ENCODE results near the gene CALR.
"Not testable (repeated sequence)": the region's sequence is repeated elsewhere in the genome, so short reads cannot be mapped to it uniquely, and the experiment has no call there.

The CALR gene

DNA sequence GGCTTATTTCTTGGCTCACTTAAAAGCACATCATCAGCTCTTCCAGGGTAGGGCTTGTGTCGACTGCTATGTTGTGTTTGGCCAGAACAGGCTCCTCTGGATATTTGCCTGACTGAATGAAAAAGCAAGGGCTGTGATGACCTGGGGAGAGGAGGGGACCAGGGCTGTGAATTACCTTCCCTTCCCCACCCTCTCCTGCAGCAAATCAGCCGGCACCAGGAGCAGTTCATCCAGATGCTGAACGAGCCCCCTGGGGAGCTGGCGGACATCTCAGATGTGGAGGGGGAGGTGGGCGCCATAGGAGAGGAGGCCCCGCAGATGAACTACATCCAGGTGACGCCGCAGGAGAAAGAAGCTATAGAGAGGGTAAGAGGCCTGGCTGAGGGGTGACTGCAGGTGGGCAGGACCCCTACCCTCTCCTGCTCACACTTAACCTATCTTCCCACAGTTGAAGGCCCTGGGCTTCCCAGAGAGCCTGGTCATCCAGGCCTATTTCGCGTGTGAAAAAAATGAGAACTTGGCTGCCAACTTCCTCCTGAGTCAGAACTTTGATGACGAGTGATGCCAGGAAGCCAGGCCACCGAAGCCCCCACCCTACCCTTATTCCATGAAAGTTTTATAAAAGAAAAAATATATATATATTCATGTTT, 14.2 kb downstream of the CALR start:
- DNase-seq (ENCODE audit: low read depth, low spot score), result no peak

- DNase-seq (ENCODE audit: low read depth, low spot score), result no peak
Measured at GRCh38 chr19:12953138-12953798, 14.9 kb downstream of the CALR start.

DNA sequence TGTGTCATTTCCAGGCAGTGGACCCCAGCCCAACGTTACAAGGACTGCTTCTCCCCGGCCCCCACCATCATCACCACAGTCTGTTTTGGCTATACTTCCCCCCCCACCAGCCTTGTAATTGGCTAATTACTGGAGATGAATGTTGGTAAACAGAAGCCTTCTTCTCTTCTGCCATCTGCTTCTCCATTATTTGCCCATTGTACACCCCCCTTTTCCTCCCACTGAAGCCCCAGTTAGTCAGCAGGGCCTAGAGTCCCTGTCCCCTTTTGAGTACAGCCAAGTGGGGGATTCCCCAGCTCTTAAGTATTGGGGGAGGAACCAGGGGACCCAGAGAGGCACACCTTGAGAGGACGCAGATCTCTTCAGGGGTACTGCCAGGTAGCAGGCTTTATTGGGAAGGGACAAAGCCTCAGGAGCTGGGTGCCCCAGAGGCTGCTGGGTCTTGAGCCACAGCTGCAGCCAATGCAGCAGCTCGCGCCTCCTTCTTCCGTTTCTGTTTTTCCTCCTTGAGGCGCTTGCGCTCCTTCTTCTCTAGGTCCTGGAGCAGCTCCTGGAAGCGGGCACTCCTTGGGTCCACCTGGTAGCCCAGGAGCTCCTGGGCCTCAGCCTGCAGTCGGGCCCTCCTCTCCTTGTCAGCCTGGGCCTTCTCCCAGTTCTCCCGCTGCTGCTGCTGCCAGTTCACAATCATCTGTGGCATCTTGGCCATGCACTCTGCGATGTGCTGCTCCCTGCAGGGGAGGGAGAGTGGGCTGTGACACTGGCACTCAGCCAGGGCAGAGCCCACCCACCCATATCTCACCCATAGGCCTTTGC, 15.6 kb downstream of the CALR start:
- no peak for DNase-seq (ENCODE audit: low read depth, low spot score)

- no peak for DNase-seq (ENCODE audit: low read depth, low spot score)
Measured at GRCh38 chr19:12954612-12954962, 16.2 kb downstream of the CALR start.

GRCh38 chr19:12955575-12955974, 17.2 kb downstream of the CALR start:
- DNase-seq (ENCODE audit: low read depth, low spot score), result not testable (repeated sequence)

DNA sequence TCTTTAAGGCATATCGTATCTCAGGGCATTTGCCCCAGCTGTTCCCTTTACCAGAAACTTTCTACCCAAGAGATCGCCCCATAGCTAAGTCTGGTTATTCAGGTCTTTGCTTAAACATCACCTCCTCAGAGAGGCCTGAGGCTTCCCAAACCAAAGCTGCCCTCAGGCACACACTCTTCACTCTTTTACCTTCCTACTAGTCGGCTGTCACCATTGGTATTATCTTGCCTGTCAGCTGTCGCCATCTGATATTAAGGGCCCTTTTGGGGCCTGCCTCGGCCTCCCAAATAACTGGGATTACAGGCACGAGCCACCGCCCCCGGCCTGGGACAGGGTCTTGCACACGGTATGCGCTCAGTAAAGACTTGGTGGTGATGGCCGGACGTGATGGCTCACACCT, 17.6 kb downstream of the CALR start:
- DNase-seq (ENCODE audit: low read depth, low spot score), result no peak

GRCh38 chr19:12956446-12957388, 18.3 kb downstream of the CALR start, which contains the start of gene GADD45GIP1:
Gene GADD45GIP1 (minus strand): TSS chr19:12957223. CDS start chr19:12957212, 11 bp downstream.
- DNase-seq (ENCODE audit: low read depth, low spot score), result peak; percentile 64

DNA sequence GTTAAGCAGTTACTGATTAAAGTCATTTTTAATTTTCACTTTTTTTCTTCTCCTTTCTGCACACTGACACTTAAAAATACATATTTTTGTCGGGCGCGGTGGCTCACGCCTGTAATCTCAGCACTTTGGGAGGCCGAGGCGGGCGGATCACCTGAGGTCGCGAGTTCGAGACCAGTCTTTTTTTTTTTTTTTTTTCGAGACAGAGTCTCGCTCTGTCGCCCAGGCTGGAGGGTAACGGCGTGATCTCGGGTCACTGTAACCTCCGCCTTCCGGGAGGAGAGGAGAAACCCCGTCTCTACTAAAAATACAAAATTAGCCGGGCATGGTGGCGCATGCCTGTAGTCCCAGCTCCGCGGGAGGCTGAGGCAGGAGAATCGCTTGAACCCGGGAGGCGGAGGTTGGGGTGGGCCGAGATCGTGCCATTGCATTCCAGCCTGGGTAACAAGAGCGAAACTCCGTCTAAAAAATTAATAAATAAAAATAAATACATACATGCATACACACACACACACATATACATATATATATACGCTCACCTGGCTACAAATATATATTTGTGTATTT, 19.1 kb downstream of the CALR start:
- DNase-seq (ENCODE audit: low read depth, low spot score), result not testable (repeated sequence)

GRCh38 chr19:12959481-12959880, 21.1 kb downstream of the CALR start:
- no peak for DNase-seq (ENCODE audit: low read depth, low spot score)

DNA sequence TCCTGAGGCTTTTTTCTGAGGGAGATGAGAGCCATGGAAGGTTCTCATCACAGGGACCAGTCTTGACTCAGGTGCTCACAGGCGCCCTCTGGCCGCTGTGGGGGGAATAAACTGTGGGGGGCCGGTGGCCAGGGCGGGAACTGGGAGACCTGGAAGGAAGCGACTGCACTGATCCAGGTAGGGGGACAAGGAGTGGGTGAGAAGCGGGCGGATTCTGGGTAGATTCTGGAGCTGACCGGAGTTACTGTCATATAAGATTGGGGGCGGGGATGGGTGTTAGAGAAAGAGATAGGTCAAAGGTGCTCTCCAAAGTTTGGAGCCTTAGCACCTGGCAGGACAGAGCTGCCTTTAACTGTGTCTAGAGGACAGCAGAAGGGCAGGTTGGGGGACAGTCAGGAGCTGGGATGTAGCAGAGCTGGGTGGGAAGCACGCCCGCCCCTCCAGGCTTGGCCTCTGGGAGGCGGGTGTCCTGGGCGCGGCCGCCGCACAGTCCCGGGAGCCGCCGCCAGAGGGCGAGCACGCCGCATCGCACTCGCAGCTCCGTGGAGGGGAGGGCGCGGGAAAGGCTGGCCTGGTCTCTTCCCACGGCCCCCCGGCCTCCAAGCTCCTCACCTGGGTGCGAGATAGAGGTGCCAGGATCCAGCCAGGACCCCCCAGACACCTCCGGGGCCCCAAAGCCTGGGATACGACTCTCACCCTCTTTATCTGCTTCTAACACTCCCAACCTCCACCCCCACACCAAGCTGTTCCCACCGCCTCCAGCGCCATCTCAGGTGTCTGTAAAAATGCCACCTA, 26.8 kb downstream of the CALR start:
- DNase-seq (ENCODE audit: low read depth, low spot score), result peak; percentile 68

GRCh38 chr19:12965812-12966135, 27.4 kb downstream of the CALR start:
- no peak for DNase-seq (ENCODE audit: low read depth, low spot score)

GRCh38 chr19:12967907-12968306, 29.5 kb downstream of the CALR start:
- DNase-seq (ENCODE audit: low read depth, low spot score), result no peak

- no peak for DNase-seq (ENCODE audit: low read depth, low spot score)
Measured at GRCh38 chr19:12969292-12969988, 31.0 kb downstream of the CALR start, which contains the start of gene DAND5. Gene DAND5 (plus strand): TSS chr19:12969576. CDS start chr19:12969661, 85 bp downstream.

- DNase-seq (ENCODE audit: low read depth, low spot score), result no peak
Measured at GRCh38 chr19:12970070-12970820, 31.8 kb downstream of the CALR start.

- DNase-seq (ENCODE audit: low read depth, low spot score), result no peak
Measured at GRCh38 chr19:12973236-12973635, 34.8 kb downstream of the CALR start.

DNA sequence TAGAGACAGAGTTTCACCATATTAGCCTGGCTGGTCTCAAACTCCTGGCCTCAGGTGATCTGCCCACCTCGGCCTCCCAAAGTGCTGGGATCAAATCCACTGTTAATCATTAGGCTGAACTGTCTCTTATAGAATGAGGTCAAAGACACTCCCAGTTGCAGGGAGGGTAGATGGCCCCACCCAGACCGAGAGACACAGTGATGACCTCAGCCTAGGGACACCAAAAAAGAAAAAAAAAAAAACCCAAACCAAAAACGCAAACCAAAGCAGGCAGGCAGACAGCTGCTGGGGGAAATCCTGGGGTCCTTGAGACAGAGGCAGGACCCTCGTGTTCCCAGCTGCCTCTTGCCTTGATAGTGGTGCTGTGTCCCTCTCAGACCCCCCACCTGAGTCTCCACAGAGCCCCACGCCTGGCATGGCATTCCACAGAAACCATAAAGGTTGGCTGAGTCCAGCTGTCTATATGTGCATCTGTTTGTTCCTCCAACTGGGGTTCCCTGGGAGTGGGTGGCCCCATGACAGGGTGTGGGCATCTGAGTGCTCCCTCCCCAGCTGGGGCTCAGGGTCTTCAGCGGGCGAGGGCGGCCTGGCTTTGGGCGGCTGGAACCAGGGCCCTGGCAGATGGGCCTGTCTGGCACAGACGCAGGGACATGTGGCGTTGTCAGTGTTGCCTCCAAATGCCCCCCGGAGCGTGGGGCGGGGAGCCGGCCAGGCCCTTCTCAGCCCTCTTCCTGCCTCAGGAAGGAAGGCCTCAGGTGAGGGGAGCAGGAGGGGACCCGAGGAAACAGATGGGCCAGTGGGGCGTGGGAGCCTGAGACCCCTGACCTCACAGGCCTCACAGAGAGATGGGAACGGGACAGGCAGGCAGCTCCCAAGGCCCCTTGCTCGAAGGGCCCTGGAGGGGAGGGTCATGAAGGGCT, 36.2 kb downstream of the CALR start:
- DNase-seq (ENCODE audit: low read depth, low spot score), result no peak

GRCh38 chr19:12975221-12975741, 36.9 kb downstream of the CALR start:
- no peak for DNase-seq (ENCODE audit: low read depth, low spot score)

DNA sequence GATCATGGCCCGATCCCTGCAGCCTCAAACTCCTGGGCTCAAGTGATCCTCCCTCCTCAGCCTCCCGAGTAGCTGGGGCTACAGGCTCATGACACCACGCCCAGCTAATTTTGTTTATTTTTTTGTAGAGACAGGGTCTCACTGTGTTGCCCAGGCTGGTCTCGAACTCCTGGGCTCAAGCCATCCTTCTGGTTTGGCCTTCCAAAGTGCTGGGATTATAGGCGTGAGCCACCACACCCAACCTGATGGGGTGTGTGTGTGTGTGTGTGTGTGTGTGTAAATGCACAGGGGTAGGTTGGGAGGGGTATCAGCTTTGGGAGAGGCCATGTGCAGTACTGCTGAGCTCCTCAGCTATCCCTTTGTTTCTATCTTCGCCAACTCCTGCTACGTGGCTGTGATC, 37.7 kb downstream of the CALR start:
- not testable (repeated sequence) for DNase-seq (ENCODE audit: low read depth, low spot score)
